ENCODE measurements around the gene ST8SIA5. TPM values are rescaled to one million over a fixed set of nuclear protein-coding genes. Genes with fewer than 3 reads are reported as not detected.

ST8SIA5 gene
- total and polyA plus RNA-seq, 2 experiments from 2014 or later: not detected

DNA sequence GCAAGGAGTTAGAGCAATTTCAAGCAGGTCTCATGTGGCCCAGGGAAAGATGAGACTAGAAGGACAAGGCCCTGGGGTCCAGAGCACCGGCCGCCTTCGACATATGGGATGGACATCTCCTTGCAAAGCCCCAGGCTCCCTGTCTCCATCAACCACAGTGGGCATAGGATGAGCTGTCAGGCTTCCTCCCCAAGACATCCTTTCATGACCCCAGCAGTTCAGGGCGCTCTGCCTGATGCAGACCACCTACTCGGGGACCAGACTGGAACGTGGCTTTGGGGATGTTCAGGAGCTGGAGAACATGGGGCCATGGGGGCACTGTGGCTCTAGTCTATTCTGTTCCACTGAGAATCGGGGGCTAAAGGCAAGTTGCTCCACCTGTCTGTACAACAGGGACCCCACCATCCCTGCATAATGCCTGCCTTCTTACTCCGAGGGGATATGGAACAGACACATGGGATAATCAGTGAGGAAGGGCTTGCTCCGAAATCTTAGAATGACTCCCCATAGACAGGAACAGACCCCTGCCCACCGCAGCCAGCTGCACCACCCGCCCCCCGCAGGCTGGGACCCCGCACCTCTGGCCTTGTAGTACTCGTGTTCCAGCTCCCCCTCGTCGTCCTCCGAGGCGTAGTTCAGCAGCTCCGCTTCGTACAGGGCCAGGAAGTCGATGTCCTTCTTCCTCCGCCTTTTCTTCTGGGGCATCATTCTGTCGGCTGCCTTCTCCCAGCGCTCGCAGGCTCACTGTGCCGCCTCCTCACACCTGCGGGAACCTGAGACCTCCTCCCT lies 100.3 kb downstream of the ST8SIA5 start:
- no peak overlapping the region for H3K9ac ChIP-seq
- no peaks in the 10 kb centered on the region for H4K20me1 ChIP-seq (ENCODE audit: insufficient read depth)
- H3K27me3 ChIP-seq (replicated peaks; ENCODE audit: insufficient read depth): peaks cover 23% of the 10 kb centered on the region
- in situ Hi-C loops (cut with MboI): loop anchor here (10.0 kb wide), 2 partner anchors 372 to 512 kb away; no protein-coding TSS in a partner anchor
- H3K4me2 ChIP-seq (ENCODE audit: unreplicated experiment): no peak overlapping the region
- no peak for TF ChIP-seq EZH2phosphoT487 (IDR thresholded peaks at IDR 0.05; ENCODE audit: insufficient read depth, low read depth)
- TF ChIP-seq EZH2 (IDR thresholded peaks at IDR 0.05; ENCODE audit: insufficient read depth, poor library complexity, severe bottlenecking): no peak
- no peaks in the 10 kb centered on the region for H3K9me3 ChIP-seq (ENCODE audit: low read depth)
- H3K9me2 ChIP-seq (ENCODE audit: insufficient read depth): no peaks in the 10 kb centered on the region
- no peaks in the 10 kb centered on the region for H3F3A ChIP-seq (ENCODE audit: insufficient read depth)
- no peak for DNase-seq
- H3K79me2 ChIP-seq (ENCODE audit: insufficient read depth): no peaks in the 10 kb centered on the region
- H3K4me3 ChIP-seq: no peak overlapping the region
- H3K4me1 ChIP-seq (ENCODE audit: insufficient read depth): no peaks in the 10 kb centered on the region
- no peaks in the 10 kb centered on the region for H3K36me3 ChIP-seq (ENCODE audit: low read depth)
- no peak overlapping the region for H2AFZ ChIP-seq
- 62 to 63% methylated on average over 14 to 26 of the region's 27 CpGs for WGBS, 2 experiments (ENCODE audit: low coverage in 1 of 2, low lambda C conversion rate in 2 of 2, missing lambda C conversion rate in 2 of 2)
- H3K27ac ChIP-seq: no peak overlapping the region

- no peaks in the 10 kb centered on the region for H3F3A ChIP-seq (ENCODE audit: insufficient read depth)
- no peak overlapping the region for H2AFZ ChIP-seq
- no peak overlapping the region for H3K9ac ChIP-seq
- in situ Hi-C loops (cut with MboI): loop anchor here (10.0 kb wide), 2 partner anchors 368 to 508 kb away; no protein-coding TSS in a partner anchor
- TF ChIP-seq EZH2phosphoT487 (IDR thresholded peaks at IDR 0.05; ENCODE audit: insufficient read depth, low read depth) (no peak), EZH2 (IDR thresholded peaks at IDR 0.05; ENCODE audit: insufficient read depth, poor library complexity, severe bottlenecking) (no peak)
- no peak overlapping the region for H3K27ac ChIP-seq
- H3K27me3 ChIP-seq (replicated peaks; ENCODE audit: insufficient read depth): peaks cover 44% of the 10 kb centered on the region
- no peaks in the 10 kb centered on the region for H3K9me3 ChIP-seq (ENCODE audit: low read depth)
- no peak overlapping the region for H3K4me2 ChIP-seq (ENCODE audit: unreplicated experiment)
- no peaks in the 10 kb centered on the region for H3K9me2 ChIP-seq (ENCODE audit: insufficient read depth)
- no peak overlapping the region for H3K4me3 ChIP-seq
- no peaks in the 10 kb centered on the region for H3K4me1 ChIP-seq (ENCODE audit: insufficient read depth)
- no peak for DNase-seq
- no peaks in the 10 kb centered on the region for H3K36me3 ChIP-seq (ENCODE audit: low read depth)
- H3K79me2 ChIP-seq (ENCODE audit: insufficient read depth): no peaks in the 10 kb centered on the region
- H4K20me1 ChIP-seq (ENCODE audit: insufficient read depth): no peaks in the 10 kb centered on the region
Observed at GRCh38 chr18:46652372-46652771, 104.5 kb downstream of the ST8SIA5 start.

DNA sequence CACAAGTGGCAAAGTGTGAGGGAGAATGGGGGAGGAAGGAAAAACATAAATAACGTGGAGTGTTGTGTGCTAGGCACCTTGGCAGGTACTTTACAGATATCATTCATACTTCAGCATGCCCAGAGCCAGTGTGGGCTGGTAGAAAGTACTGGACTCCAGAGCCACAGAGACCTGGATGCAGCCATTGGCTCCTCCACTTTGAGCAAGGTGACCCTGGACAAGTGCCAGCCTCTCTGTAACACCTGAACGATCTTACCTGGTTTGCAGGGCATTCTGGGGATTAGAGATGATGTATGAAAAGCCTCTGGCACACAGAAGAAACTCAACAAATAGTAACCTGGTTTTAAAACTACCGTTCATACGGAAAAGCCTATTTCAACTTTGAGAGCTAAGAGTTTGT lies 106.2 kb downstream of the ST8SIA5 start:
- Histone ChIP-seq H3F3A (ENCODE audit: insufficient read depth) (no peaks in the 10 kb centered on the region), H3K4me2 (ENCODE audit: unreplicated experiment) (no peak overlapping the region), H3K9me2 (ENCODE audit: insufficient read depth) (no peaks in the 10 kb centered on the region), H3K27ac (no peak overlapping the region), H3K4me1 (ENCODE audit: insufficient read depth) (no peaks in the 10 kb centered on the region), H3K79me2 (ENCODE audit: insufficient read depth) (no peaks in the 10 kb centered on the region), H3K36me3 (ENCODE audit: low read depth) (no peaks in the 10 kb centered on the region), H3K9ac (no peak overlapping the region), H2AFZ (no peak overlapping the region), H3K4me3 (no peak overlapping the region), H3K9me3 (ENCODE audit: low read depth) (no peaks in the 10 kb centered on the region), H3K27me3 (replicated peaks; ENCODE audit: insufficient read depth) (peaks cover 54% of the 10 kb centered on the region), H4K20me1 (ENCODE audit: insufficient read depth) (no peaks in the 10 kb centered on the region)
- no peak for DNase-seq
- 38 to 45% methylated on average over 4 of the region's 4 CpGs for WGBS, 2 experiments (ENCODE audit: low coverage in 1 of 2, low lambda C conversion rate in 2 of 2, missing lambda C conversion rate in 2 of 2)
- in situ Hi-C loops (cut with MboI): loop anchor here (10.0 kb wide), 2 partner anchors 366 to 506 kb away; no protein-coding TSS in a partner anchor
- TF ChIP-seq EZH2phosphoT487 (IDR thresholded peaks at IDR 0.05; ENCODE audit: insufficient read depth, low read depth) (no peak), EZH2 (IDR thresholded peaks at IDR 0.05; ENCODE audit: insufficient read depth, poor library complexity, severe bottlenecking) (no peak)

DNA sequence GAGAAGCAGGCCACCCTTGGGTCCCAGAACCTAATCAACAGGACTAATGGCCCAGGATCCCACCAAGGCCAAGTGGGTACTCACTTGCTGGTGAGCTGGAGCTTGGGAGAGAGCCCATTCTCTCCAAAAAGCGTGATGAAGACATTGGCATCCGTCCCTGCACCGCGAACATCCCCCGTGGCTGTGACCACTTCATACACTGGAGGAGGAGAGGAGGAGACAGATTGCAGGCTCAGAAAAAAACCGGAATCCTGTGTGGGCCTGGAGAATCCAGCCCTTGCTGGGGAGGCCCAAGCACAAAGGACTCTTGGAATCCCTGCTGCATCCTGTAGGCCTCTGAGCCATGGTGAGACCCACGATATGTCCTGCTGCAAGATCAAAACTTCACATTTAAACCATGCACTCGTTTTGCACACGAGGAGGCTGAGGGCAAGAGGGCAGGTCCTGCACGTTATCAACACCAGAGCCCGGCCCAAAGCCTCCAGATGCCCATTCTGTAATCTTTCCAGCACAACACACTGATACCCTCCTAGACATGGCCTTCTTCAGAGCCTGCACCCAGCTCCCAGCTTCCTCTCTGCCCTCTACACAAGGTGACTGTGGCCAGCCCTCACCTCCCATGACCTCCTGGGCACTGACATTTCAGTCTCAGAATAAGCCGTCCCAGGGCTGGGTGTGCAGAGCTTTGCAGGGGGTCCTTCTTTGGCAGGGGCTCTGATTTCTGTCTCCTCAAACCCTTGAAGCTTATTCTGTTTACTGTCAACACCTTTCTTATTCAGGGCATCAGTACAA lies 107.6 kb downstream of the ST8SIA5 start:
- Histone ChIP-seq H3K4me3 (no peak overlapping the region), H3K27me3 (replicated peaks; ENCODE audit: insufficient read depth) (peaks cover 62% of the 10 kb centered on the region), H3K27ac (no peak overlapping the region), H4K20me1 (ENCODE audit: insufficient read depth) (no peaks in the 10 kb centered on the region), H3K79me2 (ENCODE audit: insufficient read depth) (no peaks in the 10 kb centered on the region), H3K9ac (no peak overlapping the region), H2AFZ (no peak overlapping the region), H3K4me1 (ENCODE audit: insufficient read depth) (no peaks in the 10 kb centered on the region), H3K36me3 (ENCODE audit: low read depth) (no peaks in the 10 kb centered on the region), H3K4me2 (ENCODE audit: unreplicated experiment) (no peak overlapping the region), H3K9me2 (ENCODE audit: insufficient read depth) (no peaks in the 10 kb centered on the region), H3K9me3 (ENCODE audit: low read depth) (no peaks in the 10 kb centered on the region), H3F3A (ENCODE audit: insufficient read depth) (no peaks in the 10 kb centered on the region)
- WGBS, 2 experiments (ENCODE audit: low coverage in 1 of 2, low lambda C conversion rate in 2 of 2, missing lambda C conversion rate in 2 of 2): 39 to 45% methylated on average over 12 of the region's 12 CpGs
- TF ChIP-seq EZH2 (IDR thresholded peaks at IDR 0.05; ENCODE audit: insufficient read depth, poor library complexity, severe bottlenecking) (no peak), EZH2phosphoT487 (IDR thresholded peaks at IDR 0.05; ENCODE audit: insufficient read depth, low read depth) (no peak)
- in situ Hi-C loops (cut with MboI): no loop called here
- no peak for DNase-seq

All from GM23248 (cell line).